ENCODE data around the gene AMD1.
"Not testable (repeated sequence)": the region's sequence is repeated elsewhere in the genome, so short reads cannot be mapped to it uniquely, and the experiment has no call there.

The AMD1 gene

DNA sequence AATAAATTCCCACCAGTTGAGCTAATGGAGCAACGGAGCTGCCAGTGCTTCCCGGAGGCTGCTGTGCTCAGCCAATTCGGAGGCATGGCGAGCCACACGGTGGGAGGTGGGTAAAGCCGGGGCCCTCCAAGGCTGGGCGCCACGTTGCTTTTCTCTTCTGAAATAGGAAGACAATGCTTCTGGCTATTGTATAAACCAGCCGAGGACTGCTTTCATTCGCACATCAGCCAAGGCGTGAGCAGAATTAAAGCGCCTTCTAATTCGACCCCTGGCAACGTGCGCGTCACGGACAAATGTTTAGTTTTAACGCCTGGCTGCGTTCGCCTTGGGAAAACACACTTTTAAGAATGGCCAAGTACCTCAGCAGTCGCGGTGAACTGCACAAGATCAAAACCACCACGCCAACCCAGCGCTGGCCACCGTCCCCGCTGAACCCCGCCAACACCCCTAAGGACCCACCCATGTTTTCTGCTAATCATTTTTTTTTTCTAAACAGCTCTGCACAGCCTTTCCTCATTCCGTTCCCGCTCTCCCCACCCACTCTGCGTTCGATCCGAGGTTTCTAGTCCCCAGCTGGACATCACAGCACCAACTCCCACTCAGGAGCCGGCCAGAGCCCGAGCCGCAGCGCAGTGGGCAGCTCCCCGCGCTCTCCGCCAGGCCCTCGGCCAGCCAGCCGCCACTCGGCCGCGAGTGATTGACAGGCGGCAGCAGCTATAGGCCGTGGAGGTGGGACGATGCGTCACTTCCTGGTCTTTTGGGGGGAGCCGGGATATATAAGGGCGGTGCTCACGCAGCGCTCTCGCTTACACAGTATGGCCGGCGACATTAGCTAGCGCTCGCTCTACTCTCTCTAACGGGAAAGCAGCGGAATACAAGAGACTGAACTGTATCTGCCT, at the start of gene AMD1:
AMD1 (plus strand) TSS at position 805 of the 899 bp plus-strand sequence. CDS start 321 bp downstream, outside the sequence.
- DNase-seq (ENCODE audit: low spot score) = peak; percentile 99

DNA sequence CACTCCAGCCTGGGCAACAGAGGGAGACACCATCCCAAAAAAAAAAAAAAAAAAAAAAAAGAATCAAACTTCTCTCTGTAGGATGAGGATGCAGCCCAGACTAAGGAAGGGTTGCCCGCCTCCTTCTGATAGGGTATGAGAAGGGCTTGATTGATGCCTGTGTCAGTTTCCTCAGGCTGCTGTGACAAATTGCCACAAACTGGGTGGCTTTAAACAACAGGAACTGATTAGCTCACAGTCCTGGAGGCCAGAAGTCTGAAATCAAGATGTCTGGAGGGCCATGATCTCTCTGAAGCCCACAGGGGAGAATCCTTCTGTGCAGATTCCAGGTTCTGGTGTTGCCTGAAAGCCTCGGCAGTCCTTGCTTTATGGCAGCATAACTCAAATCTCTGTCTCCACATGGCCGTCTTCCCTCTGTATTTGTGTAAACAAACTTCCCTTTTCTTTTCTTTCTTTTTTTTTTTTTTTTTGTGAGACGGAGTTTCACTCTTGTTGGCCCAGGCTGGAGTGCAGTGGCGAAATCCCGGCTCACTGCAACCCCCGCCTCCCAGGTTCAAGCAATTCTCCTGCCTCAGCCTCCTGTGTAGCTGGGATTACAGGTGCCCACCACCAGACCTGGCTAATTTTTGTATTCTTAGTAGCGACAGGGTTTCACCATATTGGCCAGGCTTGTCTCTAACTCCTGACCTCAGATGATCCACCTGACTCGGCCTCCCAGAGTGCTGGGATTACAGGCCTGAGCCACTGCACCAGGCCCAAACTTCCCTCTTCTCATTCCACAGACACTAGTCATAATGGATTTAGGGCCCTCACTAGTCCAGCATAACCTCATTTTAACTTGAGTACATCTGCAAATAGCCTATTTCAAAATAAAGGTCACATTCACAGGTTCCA, 48.1 kb upstream of the AMD1 start:
- DNase-seq (ENCODE audit: low spot score) = no peak

DNA sequence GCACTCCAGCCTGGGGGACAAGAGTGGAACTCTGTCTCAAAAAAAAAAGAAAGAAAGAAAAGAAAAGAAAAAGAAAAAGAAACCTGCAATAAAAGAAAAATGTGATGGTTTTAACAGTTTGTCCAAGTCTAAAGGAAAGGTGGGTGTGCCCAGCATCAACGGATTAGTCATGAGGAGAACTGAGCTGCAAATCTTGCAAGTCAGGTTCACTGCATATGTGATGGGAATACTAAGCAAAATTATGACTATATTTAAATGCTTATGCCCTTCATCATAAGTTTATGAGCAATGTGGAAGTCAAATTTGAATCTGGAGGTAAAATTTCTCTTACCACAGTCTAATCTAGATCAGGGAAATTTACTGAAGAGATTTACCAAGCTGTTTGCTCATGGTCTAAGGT, 46.2 kb upstream of the AMD1 start:
- peak; percentile 52 for DNase-seq (ENCODE audit: low spot score)

GRCh38 chr6:110831405-110831804, 43.2 kb upstream of the AMD1 start:
- no peak for DNase-seq (ENCODE audit: low spot score)

GRCh38 chr6:110833831-110834230, 40.8 kb upstream of the AMD1 start:
- DNase-seq (ENCODE audit: low spot score) = no peak

DNA sequence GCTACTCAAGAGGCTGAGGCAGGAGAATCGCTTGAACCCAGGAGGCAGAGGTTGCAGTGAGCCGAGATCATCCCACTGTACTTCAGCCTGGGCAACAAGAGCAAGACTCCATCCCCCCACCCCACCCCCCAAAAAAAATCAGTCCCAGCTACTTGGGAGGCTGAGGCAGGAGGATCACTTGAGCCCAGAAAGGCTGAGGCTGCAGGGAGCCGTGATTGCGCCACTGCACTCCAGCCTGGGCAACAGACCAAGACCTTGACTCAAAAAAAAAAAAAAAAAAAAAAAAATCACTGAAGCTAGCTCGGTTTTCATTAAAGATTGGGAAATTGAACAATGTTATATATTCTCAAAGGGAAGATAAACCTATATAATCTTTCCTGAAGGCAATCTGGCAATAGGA, 38.8 kb upstream of the AMD1 start:
- DNase-seq (ENCODE audit: low spot score) = not testable (repeated sequence)

GRCh38 chr6:110841266-110841665, 33.3 kb upstream of the AMD1 start:
- no peak for DNase-seq (ENCODE audit: low spot score)

DNA sequence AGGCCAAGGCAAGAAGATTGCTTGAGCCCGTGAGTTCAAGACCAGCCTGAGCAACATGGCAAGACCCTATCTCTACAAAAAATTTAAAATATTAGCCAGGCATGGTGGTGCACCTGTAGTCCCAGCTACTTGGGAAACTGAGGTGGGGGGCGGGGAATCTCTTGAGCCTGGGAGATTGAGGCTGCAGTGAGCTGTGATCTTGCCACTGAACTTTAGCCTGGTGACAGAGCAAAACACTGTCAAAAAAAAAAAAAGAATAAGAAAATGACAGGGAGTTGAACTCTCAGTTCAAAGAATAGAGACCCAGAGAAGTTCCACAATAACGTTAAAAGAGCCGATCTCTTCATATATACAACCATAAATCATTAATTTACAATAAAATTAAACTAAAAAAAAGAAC, 24.8 kb upstream of the AMD1 start:
- no peak for DNase-seq (ENCODE audit: low spot score)

DNA sequence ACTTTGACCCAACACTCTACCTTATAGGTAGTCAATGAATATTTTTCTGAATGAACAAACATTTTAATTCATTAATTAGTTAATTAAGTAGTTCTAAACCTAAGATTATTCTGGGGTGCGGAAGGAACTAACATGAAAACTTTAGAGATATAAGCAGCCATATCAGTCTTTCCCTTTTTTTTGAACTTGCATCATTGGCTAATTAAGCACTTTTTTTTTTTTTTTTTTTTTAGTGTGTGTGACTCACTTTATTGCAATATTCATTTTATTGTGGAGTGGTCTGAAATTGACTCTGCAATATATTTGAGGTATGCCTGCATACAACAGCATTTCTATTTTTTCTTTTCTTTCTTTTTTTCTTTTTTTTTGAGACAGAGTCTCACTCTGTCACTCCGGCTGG, 21.8 kb upstream of the AMD1 start:
- no peak for DNase-seq (ENCODE audit: low spot score)

DNA sequence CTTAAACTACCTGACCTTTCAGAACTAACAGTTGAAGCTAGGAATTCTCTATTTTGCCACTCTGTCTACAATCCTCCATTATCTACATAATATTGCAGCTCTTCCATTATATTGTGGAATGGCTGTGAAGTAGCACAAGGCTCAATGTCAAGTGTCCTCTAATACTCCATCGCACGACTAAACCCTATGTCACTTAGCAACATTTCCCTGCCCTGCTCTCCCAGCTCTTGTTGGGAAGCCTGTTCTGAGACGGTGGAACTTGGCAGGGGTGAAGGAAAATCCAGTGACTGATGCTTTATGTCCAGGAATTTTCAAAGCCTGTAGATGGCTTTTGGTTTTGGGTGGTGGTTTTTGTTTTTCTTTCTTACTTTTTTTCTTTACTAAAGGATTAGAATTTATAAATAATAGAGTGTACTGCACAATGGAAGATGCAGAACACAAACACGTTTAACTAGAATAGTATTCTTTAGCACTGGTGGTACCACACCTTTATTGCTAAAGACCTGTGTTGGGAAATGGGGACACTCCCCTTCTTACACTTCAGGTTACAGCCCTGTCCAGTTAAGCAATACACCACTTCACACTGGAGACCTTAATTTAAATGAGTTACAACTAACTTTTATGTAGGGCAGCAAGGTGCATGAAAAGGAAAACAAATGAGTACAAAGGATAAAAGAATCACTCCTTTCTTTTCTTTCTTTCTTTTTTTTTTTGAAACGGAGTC, 20.7 kb upstream of the AMD1 start:
- DNase-seq (ENCODE audit: low spot score) = no peak

- no peak for DNase-seq (ENCODE audit: low spot score)
Measured at GRCh38 chr6:110856296-110856695, 18.3 kb upstream of the AMD1 start.

- no peak for DNase-seq (ENCODE audit: low spot score)
Measured at GRCh38 chr6:110858016-110858415, 16.6 kb upstream of the AMD1 start.

DNA sequence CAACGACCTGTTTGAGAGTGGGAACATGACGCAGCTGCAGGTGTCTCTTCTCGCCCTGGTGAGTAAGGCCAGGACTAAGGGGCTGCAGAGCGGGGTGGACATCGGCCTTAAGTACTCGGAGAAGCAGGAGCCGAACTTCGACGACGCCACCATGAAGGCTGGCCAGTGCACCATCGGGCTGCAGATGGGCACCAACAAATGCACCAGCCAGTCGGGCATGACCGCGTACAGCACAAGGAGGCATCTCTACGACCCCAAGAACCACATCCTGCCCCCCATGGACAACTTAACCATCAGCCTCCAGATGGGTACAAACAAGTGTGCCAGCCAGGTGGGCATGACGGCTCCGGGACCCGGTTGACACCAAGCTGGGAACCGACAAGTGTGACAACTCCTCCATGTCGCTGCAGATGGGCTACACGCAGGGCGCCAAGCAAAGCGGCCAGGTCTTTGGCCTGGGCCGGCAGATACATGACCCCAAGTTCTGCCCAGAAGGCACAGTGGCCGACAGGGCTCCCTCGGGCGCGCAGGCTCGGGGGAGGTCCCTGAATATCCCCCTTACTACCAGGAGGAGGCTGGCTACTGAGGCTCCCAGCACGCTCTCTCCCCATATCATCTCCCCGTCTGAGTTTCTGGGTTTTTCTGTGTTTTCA, 15.9 kb upstream of the AMD1 start:
- DNase-seq (ENCODE audit: low spot score) = no peak

DNA sequence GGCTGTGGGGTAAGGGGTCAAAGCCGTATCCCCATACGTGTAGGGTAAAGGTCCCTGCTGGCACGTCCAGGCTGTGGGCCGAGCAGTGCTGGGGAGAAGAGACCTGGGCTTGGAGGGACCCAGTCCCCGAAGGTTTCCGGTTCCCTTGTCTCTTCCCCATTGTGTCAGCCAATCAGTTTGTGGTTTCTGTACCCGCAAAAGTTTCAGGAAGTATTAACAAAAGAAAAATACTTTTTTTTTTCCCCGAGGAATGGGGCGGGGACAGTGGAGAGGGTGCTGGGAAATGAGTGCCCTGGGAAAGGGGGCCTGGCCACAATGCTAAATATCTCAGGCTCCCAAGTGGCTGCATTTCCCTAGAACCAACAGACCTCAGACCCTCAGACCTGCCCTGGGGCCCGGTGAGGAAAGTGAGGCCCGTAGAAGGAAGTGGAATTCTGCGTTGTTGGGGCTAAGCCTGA, 15.2 kb upstream of the AMD1 start:
- no peak for DNase-seq (ENCODE audit: low spot score)

GRCh38 chr6:110864824-110865223, 9.8 kb upstream of the AMD1 start:
- no peak for DNase-seq (ENCODE audit: low spot score)

DNA sequence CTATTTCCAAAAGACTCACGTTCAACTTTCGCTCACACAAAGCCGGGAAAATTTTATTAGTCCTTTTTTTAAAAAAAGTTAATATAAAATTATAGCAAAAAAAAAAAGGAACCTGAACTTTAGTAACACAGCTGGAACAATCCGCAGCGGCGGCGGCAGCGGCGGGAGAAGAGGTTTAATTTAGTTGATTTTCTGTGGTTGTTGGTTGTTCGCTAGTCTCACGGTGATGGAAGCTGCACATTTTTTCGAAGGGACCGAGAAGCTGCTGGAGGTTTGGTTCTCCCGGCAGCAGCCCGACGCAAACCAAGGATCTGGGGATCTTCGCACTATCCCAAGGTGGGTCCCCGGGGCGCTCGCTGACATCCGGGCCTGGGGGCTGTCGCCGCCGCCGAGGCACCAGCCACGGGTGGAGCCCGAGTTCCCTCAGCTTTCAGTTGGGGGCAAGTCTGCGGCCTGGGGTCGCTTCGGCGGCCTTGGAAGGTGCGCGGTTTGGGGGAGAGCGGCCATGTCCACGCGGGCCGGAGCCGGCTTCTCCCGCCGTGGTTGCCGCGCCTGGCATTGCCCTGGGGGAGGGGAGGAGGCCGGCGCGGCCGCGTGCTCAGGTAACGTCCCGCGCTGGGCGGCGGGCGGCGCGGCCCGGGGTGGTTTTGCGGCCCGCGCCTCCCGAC, 429 bp downstream of the AMD1 start:
- peak; percentile 56 for DNase-seq (ENCODE audit: low spot score)

DNA sequence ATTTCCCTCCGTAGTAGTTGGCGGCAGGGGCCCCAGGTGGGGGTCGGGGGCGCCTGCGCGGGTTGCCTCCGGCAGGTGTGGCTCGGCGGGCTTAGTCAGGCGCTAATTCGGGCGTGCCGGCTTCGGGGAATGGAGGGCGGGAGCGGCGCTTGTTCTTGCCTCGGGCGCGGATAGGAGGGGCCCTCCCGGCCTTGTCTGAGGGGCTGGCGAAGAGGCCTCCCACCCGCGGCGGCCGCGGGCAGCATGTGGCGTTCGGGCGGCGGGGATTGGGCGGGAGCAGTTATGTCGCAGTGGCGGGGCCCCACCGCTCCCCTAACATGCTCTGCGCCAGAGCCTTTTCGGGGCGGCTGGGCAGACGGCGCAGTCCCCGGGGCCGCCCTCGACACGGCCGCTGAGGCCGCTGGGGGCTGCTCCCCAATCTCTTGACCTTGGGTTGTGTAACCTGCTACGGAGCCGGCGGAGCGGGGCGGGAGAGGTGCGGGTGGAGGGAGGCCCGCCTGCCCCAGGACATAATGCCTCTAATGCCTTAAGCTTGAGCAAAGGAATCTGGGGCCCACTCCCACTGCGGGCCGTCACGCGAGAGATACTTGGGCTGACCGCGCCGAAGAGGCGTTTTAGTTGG, 1.1 kb downstream of the AMD1 start:
- peak; percentile 47 for DNase-seq (ENCODE audit: low spot score)

GRCh38 chr6:110876170-110876773, 1.7 kb downstream of the AMD1 start:
- peak; percentile 94 for DNase-seq (ENCODE audit: low spot score)

DNA sequence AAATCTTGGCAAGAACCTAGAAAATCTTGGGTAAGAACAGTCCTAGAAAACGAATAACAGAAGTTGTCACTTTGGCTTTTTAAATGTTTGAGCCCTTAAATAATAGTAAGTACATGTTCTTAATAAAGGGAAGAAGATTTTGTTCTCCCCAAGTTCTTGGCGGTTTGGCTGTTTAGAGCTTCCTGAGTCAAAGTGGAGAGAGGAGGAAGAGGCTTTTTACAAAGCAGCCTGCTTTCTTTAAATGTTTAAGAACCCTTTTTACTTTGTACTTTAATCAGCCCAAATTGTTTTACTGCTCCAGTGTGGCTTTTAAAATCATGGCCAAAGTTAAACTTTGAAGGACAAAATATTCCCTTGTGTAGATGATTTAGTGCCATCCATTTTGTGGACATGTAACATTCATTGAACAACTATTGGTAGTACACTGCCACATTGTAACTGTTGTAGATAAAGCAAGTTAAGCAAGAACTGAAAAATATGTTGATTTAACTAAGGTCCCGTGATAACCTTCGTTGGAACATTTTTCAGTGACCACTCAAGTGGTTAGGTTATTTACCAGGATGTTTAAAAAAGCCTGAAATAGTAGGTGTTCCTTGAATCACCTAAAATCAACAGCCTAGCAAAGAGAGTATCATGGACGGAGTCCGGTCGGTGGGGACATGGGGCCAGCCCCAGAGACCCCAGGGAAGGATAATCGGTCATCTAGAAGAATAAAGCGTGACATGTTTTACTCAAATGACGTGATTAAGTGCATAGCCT, 2.4 kb downstream of the AMD1 start:
- DNase-seq (ENCODE audit: low spot score) = no peak
